Breast epithelium (tissue), 4 donors: ENCODE results near the gene TUBB2B. TPM values are rescaled to one million over a fixed set of nuclear protein-coding genes. Genes with fewer than 3 reads are reported as not detected.

Experiments used
- DNase-seq, 2 donors: peaks; one replicate each; pipeline ENCODE4 v3.0.0-alpha.2; 2019; ENCODE audit warnings: low spot score in 2 of 2
- H3K27ac ChIP-seq, 2 donors: fragments of 200-600 bp; sonication (generic) in 1 of 2; one replicate each; pipeline ENCODE4 v1.5.1; 2016 to 2019; ENCODE audit warnings: mild to moderate bottlenecking in 1 of 2
- H3K27me3 ChIP-seq, 2 donors: fragments of 200-600 bp; sonication (generic) in 1 of 2; one replicate each; pipeline versions ENCODE4 v1.5.1 to v1.6.0; 2017 to 2019; ENCODE audit warnings: control low read depth in 1 of 2, mild to moderate bottlenecking in 1 of 2
- H3K36me3 ChIP-seq: fragments of 200-600 bp; one replicate; pipeline ENCODE4 v1.5.1; 2019
- H3K4me1 ChIP-seq, 2 donors: fragments of 200-600 bp; sonication (generic); one replicate each; pipeline ENCODE4 v1.5.1; 2016 to 2019; ENCODE audit warnings: control low read depth in 1 of 2
- H3K4me3 ChIP-seq, 3 donors: fragments of 200-600 bp; sonication (generic); 1 replicate in 2 of 3; 2 replicates in 1 of 3; pipeline ENCODE4 v1.5.1; 2016 to 2019; ENCODE audit warnings: mild to moderate bottlenecking in 3 of 3, moderate library complexity in 2 of 3
- H3K9me3 ChIP-seq, 2 donors: fragments of 200-600 bp; sonication (generic) in 1 of 2; one replicate each; pipeline ENCODE4 v1.5.1; 2016 to 2019; ENCODE audit warnings: control low read depth in 1 of 2
- POLR2A ChIP-seq: fragments of 450-650 bp; IDR thresholded peaks from one replicate; pipeline ENCODE4 v1.6.1; 2016; ENCODE audit warnings: antibody characterized with exemption, mild to moderate bottlenecking, moderate library complexity
- POLR2AphosphoS5 ChIP-seq, 3 donors: sonication (generic); formaldehyde crosslinking; IDR thresholded peaks; one replicate each; pipeline ENCODE4 v1.6.1; 2017; ENCODE audit warnings: antibody characterized with exemption in 3 of 3
- intact Hi-C: fragments of 100-400 bp; cut with DNase I; formaldehyde crosslinking; loops from one replicate; pipeline ENCODE4 v1.15.1; 2023; ENCODE audit warnings: low total_unique reads
- total RNA-seq, 3 donors: library from RNA; depleted of rRNA; stranded (reverse); fragments of >200 nt; gene quantifications; one replicate each; pipeline ENCODE4 v1.1.0, GENCODE V29; 2016
- TF ChIP-seq, protein P1 (sequence below), 3 donors: fragments of 450-650 bp; IDR thresholded peaks; one replicate each; pipeline ENCODE4 v1.5.1; 2016 to 2017; ENCODE audit warnings: antibody characterized with exemption in 3 of 3, mild to moderate bottlenecking in 3 of 3, moderate library complexity in 3 of 3

TUBB2B gene
- 1 to 10 TPM; 4.2 to 7.5 (median 7.3) TPM for total RNA-seq

DNA sequence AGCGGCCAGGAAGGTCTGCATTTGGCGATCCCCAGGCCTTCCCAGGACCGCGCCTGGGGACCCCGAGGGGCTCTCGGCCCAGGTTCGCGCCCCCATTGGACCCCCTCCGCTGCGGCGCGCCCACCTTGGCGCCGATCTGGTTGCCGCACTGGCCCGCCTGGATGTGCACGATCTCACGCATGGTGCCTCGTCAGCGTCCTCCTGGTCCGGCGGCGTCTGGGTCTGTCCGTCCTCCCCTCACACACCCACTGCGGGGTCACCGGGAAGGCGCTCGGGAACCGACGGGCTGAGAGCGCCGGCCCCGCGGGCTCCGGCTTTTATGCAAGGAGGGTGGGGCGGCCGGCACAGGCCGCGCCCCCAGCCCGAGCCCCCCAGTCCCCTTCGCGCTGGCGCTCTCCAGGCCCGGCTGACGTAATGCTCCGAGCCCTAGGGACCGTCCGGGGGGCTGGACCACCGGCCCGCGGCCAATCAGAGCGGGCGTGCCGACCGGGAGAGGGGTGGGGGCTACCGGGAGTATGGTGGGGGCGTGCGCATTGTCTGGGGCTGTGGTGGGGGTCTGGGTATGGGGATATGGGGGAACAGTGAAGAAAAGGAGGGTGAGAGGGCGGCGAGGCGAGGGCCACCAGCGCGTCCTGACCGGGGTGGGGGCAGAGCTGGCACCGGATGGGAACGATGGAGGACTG lies at the start of gene TUBB2B:
TUBB2B (minus strand) TSS at position 291 of the 683 bp plus-strand sequence; CDS start at position 181, 110 bp downstream.
- H3K9me3 ChIP-seq: no peaks in the 10 kb centered on the region
- no peaks in the 10 kb centered on the region for H3K36me3 ChIP-seq
- peaks cover 5 to 37% of the 10 kb centered on the region in 2 donors for H3K27me3 ChIP-seq
- H3K27ac ChIP-seq: peak within 1 kb of the TSS in 1 of 2 donors; percentile 16
- peak within 1 kb of the TSS; percentile 37 to 71 (median 50) for H3K4me3 ChIP-seq
- TF ChIP-seq, protein P1, sequence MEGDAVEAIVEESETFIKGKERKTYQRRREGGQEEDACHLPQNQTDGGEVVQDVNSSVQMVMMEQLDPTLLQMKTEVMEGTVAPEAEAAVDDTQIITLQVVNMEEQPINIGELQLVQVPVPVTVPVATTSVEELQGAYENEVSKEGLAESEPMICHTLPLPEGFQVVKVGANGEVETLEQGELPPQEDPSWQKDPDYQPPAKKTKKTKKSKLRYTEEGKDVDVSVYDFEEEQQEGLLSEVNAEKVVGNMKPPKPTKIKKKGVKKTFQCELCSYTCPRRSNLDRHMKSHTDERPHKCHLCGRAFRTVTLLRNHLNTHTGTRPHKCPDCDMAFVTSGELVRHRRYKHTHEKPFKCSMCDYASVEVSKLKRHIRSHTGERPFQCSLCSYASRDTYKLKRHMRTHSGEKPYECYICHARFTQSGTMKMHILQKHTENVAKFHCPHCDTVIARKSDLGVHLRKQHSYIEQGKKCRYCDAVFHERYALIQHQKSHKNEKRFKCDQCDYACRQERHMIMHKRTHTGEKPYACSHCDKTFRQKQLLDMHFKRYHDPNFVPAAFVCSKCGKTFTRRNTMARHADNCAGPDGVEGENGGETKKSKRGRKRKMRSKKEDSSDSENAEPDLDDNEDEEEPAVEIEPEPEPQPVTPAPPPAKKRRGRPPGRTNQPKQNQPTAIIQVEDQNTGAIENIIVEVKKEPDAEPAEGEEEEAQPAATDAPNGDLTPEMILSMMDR (IDR thresholded peaks at IDR 0.05): no peak
- TF ChIP-seq POLR2AphosphoS5 (IDR thresholded peaks at IDR 0.05): no peak
- no peak for TF ChIP-seq POLR2A
- intact Hi-C loops: no loop called here
- H3K4me1 ChIP-seq: peaks cover 11 to 25% of the 10 kb centered on the region in 2 donors
- DNase-seq: no peak

DNA sequence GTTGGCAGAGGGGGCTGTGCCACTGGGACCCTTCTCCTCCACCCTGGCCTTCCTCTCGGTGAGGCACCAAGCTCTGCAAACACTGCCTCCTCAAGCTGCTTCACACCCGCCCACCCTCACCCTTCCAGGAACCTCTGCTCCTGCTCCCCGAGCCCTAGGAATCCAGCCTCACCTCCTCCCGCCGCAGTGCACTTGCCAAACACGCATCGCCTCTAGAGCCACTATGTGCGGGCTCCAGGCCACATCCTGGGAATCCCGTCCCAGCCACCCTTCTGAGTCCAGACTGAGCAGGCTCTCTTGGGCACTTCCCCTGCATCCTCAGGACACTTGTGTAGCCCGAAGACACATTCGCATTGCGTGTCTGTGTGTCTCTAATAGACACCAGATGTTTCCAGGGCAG lies 49.8 kb upstream of the TUBB2B start:
- intact Hi-C loops: loop anchor here (5.0 kb wide), 1 partner anchor 455 kb away; no protein-coding TSS in a partner anchor
- Histone ChIP-seq H3K9me3 (no peaks in the 10 kb centered on the region), H3K4me1 (no peaks in the 10 kb centered on the region), H3K36me3 (no peaks in the 10 kb centered on the region), H3K27me3 (no peaks in the 10 kb centered on the region), H3K27ac (peak overlapping the region in 1 of 2 donors; percentile 26), H3K4me3 (no peak overlapping the region)
- TF ChIP-seq, protein P1 (IDR thresholded peaks at IDR 0.05): no peak
- no peak for TF ChIP-seq POLR2AphosphoS5 (IDR thresholded peaks at IDR 0.05)
- no peak for TF ChIP-seq POLR2A
- DNase-seq: no peak

DNA sequence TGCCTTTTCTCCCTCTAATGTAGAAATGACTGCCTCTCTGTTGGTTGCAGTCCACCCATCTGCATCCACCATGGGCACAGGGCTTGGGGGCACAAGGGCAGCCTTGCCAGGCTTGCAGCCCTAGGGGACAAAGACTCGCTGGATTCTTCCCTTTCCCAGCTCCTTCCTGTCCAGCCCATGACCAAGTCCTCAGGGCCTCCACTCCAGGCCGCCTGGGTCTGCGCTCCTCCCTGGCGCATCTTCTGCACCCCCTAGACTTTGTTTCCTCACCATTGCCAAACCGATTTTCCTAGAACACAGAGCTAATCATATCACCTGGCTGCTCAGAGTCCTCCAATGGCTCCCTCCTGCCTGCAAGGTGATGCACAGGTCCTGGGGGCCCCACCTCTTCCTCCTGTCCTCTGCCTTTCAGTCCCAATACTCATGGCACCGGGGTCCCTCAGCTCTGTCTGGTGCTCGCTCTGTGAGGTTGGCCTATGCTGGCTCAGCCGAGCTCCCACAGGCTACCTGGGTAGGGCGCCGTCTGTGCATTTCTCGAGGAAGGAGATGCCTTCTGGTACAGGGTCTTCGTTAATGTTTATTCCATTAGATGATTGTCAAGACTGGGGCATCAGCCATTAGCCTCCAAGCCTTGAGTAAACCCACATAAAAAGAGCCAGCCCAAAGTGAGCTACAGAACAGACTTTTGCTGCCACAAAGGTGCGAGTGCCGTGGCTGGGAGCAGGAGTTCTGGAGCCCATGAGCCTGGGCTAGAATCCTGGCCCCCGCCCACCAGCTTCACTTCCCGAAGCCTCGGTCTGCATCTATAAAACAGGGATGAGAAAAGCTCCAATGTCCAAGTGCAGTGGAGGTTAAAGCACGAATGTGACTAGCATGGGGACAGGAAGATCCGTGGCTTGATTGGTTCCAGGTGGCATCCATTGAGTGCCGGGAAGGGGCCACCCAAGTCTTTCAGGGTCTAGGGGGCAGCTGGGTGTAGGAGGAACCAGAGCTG lies 49.0 kb upstream of the TUBB2B start:
- H3K9me3 ChIP-seq: no peaks in the 10 kb centered on the region
- no peak for DNase-seq
- intact Hi-C loops: loop anchor here (5.0 kb wide), 1 partner anchor 456 kb away; no protein-coding TSS in a partner anchor
- H3K4me3 ChIP-seq: no peak overlapping the region
- H3K27ac ChIP-seq: peak overlapping the region in 1 of 2 donors; percentile 26
- H3K27me3 ChIP-seq: no peaks in the 10 kb centered on the region
- TF ChIP-seq POLR2A (no peak), POLR2AphosphoS5 (IDR thresholded peaks at IDR 0.05) (no peak)
- TF ChIP-seq, protein P1 (IDR thresholded peaks at IDR 0.05): no peak
- H3K36me3 ChIP-seq: no peaks in the 10 kb centered on the region
- no peaks in the 10 kb centered on the region for H3K4me1 ChIP-seq

DNA sequence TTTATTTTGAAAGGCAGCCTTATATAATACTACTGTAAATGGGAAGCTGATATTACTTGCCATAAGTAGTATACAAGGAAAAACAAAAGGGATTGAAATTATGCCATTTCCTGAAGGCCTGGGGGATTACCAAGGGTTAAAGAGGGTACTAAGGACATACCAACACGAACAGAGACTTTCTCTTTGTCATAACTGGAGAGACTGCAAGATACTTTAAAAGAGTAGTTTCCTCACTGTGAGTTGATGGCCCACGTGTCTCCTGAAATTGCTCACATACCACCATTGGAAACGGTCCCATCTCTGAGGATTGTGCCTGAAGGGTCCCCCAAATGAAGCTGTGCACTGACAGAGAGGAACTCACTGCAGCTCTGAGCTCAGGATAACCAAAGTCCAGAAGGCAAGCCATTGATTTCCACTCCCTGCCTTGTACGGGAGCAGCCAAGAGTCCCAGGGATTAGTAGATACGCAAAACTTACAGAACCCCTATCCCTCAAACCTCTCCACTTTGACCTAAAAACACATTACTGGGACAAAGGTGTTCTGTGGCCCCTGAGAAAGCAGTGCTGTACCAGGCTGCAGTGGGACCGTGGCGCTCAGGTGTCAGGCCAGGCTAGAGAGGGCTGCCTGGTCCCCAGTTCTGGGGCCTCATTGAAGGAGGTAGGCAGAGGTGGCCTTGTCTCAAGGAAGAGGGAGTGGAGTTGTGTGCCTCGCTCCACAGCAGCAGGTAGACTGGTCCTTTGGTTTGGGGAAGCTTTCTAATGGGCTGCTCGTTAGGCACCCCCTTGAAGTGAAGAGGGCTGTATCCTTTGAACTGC lies 46.5 kb upstream of the TUBB2B start:
- Histone ChIP-seq H3K36me3 (no peaks in the 10 kb centered on the region), H3K9me3 (no peaks in the 10 kb centered on the region), H3K4me3 (no peak overlapping the region), H3K27me3 (no peaks in the 10 kb centered on the region), H3K4me1 (no peaks in the 10 kb centered on the region), H3K27ac (no peak overlapping the region)
- intact Hi-C loops: no loop called here
- TF ChIP-seq, protein P1 (IDR thresholded peaks at IDR 0.05): no peak
- TF ChIP-seq POLR2AphosphoS5 (IDR thresholded peaks at IDR 0.05) (no peak), POLR2A (no peak)
- DNase-seq: no peak
